Activated CD4-positive, alpha-beta T cell treated with anti-CD3 and anti-CD28 coated beads, Interleukin-2, amount 50 U/mL, for 1 hour (primary cell): ENCODE data around the gene HYAL3.
"Not testable (repeated sequence)": the region's sequence is repeated elsewhere in the genome, so short reads cannot be mapped to it uniquely, and the experiment has no call there.

Source experiments
- DNase-seq: peaks from one replicate; pipeline ENCODE4 v3.0.0-alpha.2; 2020

Gene HYAL3

GRCh38 chr3:50254577-50255250, 44.5 kb downstream of the HYAL3 start:
- DNase-seq, result no peak

- no peak for DNase-seq
Measured at GRCh38 chr3:50251220-50251619, 48.0 kb downstream of the HYAL3 start.

- DNase-seq, result no peak
Measured at GRCh38 chr3:50250514-50250913, 48.7 kb downstream of the HYAL3 start.

GRCh38 chr3:50249457-50249856, 49.7 kb downstream of the HYAL3 start:
- DNase-seq, result no peak

GRCh38 chr3:50248387-50248786, 50.8 kb downstream of the HYAL3 start:
- no peak for DNase-seq

GRCh38 chr3:50246517-50246954, 52.7 kb downstream of the HYAL3 start:
- peak; percentile 74 for DNase-seq

- peak; percentile 97 for DNase-seq
Measured at GRCh38 chr3:50245831-50246516, 53.2 kb downstream of the HYAL3 start.

- DNase-seq, result no peak
Measured at GRCh38 chr3:50245251-50245745, 53.9 kb downstream of the HYAL3 start.

GRCh38 chr3:50244813-50245212, 54.4 kb downstream of the HYAL3 start:
- not testable (repeated sequence) for DNase-seq

- DNase-seq, result no peak
Measured at GRCh38 chr3:50243543-50243895, 55.7 kb downstream of the HYAL3 start.

GRCh38 chr3:50242851-50243542, 56.2 kb downstream of the HYAL3 start:
- no peak for DNase-seq
